ENCODE data around the gene IL27RA. TPM values are rescaled to one million over a fixed set of nuclear protein-coding genes. Genes with fewer than 3 reads are reported as not detected.

Gene IL27RA
- total and polyA plus RNA-seq, 2 of the 4 experiments (the other 2 are of a cell fraction) = 2.9 to 5.1 TPM

- no peak overlapping the region for H2AFZ ChIP-seq (replicated peaks; ENCODE audit: low read length, poor library complexity)
- no peak overlapping the region for H4K5ac ChIP-seq (ENCODE audit: low read depth, low read length)
- H2BK15ac ChIP-seq (ENCODE audit: low read depth, low read length) = no peak overlapping the region
- H3K14ac ChIP-seq (replicated peaks; ENCODE audit: low read depth, low read length) = no peak overlapping the region
- H2AK9ac ChIP-seq (replicated peaks; ENCODE audit: low read depth, low read length, poor library complexity) = no peak overlapping the region
- intact Hi-C loops (cut with micrococcal nuclease) (no loop called here), dilution Hi-C loops (cut with HindIII; ENCODE audit: low sequenced_read_pairs, unreplicated experiment) (no loop called here), in situ Hi-C loops (cut with MboI; ENCODE audit: low sequenced_read_pairs) (no loop called here)
- peaks cover 48% of the 10 kb centered on the region for H3K36me3 ChIP-seq (ENCODE audit: control insufficient read depth, insufficient read depth, low read length)
- H3K4me1 ChIP-seq (ENCODE audit: control insufficient read depth, insufficient read depth, low read length) = no peaks in the 10 kb centered on the region
- H2AK5ac ChIP-seq (ENCODE audit: low read depth, low read length) = no peak overlapping the region
- H4K8ac ChIP-seq (ENCODE audit: low read depth in 2 of 2, low read length in 2 of 2) = no peak overlapping the region
- H4K20me1 ChIP-seq (ENCODE audit: insufficient read depth, low read length) = no peaks in the 10 kb centered on the region
- H3K4ac ChIP-seq (ENCODE audit: low read depth, low read length) = no peak overlapping the region
- CTCF ChIA-PET = no interaction called here
- H3K27ac ChIP-seq (ENCODE audit: insufficient read depth, low read length) = no peak overlapping the region
- no peak overlapping the region for H3K9ac ChIP-seq (ENCODE audit: low read depth, low read length)
- DNase-seq = no peak
- 100% methylated on average over 1 of the region's 6 CpGs; no CpG with 5 or more reads in 1 of the 2 experiments for WGBS, 2 experiments (ENCODE audit: extremely low coverage in 2 of 2, insufficient read length in 1 of 2)
- no peaks in the 10 kb centered on the region for H3K27me3 ChIP-seq (ENCODE audit: control insufficient read depth, insufficient read depth, low read length)
- H3K9me1 ChIP-seq (ENCODE audit: insufficient read depth, low read length) = peaks cover 3% of the 10 kb centered on the region; the same call in 1 of the 2 replicates
- ATAC-seq (ENCODE audit: low read depth) = no peak
- no peak overlapping the region for H3K23ac ChIP-seq (ENCODE audit: low read depth, low read length)
- no peak overlapping the region for H3K4me2 ChIP-seq (ENCODE audit: low read depth, low read length)
- peaks cover 0 to 3% of the 10 kb centered on the region in 2 experiments; a peak in 1 of 4 replicates for H3K79me1 ChIP-seq (ENCODE audit: low read depth in 1 of 2, low read length in 2 of 2)
- H4K91ac ChIP-seq (ENCODE audit: insufficient read depth, low read depth, low read length) = no peak overlapping the region
- POLR2A ChIA-PET (ENCODE audit: unreplicated experiment) = no interaction called here
- TF ChIP-seq BHLHE40 (IDR thresholded peaks at IDR 0.05; ENCODE audit: low read depth, low read length) = no peak
- no peak for TF ChIP-seq CEBPB (IDR thresholded peaks at IDR 0.05; ENCODE audit: low read depth, low read length)
- no peak for TF ChIP-seq SMC3 (IDR thresholded peaks at IDR 0.05; ENCODE audit: low read depth, low read length)
- no peak for TF ChIP-seq RCOR1 (IDR thresholded peaks at IDR 0.05; ENCODE audit: insufficient replicate concordance, low read length)
- TF ChIP-seq, protein P1, sequence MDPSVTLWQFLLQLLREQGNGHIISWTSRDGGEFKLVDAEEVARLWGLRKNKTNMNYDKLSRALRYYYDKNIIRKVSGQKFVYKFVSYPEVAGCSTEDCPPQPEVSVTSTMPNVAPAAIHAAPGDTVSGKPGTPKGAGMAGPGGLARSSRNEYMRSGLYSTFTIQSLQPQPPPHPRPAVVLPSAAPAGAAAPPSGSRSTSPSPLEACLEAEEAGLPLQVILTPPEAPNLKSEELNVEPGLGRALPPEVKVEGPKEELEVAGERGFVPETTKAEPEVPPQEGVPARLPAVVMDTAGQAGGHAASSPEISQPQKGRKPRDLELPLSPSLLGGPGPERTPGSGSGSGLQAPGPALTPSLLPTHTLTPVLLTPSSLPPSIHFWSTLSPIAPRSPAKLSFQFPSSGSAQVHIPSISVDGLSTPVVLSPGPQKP (IDR thresholded peaks at IDR 0.05; ENCODE audit: borderline replicate concordance, low read depth, low read length) = no peak
- no peak for TF ChIP-seq MXI1 (IDR thresholded peaks at IDR 0.05; ENCODE audit: borderline replicate concordance, low read depth, low read length)
- no peak for TF ChIP-seq MAZ (IDR thresholded peaks at IDR 0.05; ENCODE audit: borderline replicate concordance, low read depth, low read length)
- TF ChIP-seq MAFK (IDR thresholded peaks at IDR 0.05; ENCODE audit: low read depth, low read length) = no peak
- no peak for TF ChIP-seq CTCF (conservative IDR thresholded peaks at IDR 0.05; ENCODE audit: low read depth, low read length)
- TF ChIP-seq USF2 (IDR thresholded peaks at IDR 0.05; ENCODE audit: low read depth, low read length) = no peak
- no peak for TF ChIP-seq FOS (IDR thresholded peaks at IDR 0.05; ENCODE audit: low read depth, low read length)
- no peak for TF ChIP-seq RAD21 (IDR thresholded peaks at IDR 0.05; ENCODE audit: low read length)
- no peak for TF ChIP-seq RFX5 (IDR thresholded peaks at IDR 0.05; ENCODE audit: low read depth, low read length)
- TF ChIP-seq CHD1 (IDR thresholded peaks at IDR 0.05; ENCODE audit: low read depth, low read length) = no peak
- no peak for TF ChIP-seq POLR2A (IDR thresholded peaks at IDR 0.05; ENCODE audit: low read depth, low read length)
- TF ChIP-seq NFE2L2 (IDR thresholded peaks at IDR 0.05; ENCODE audit: low read depth, low read length) = no peak
- H3K9me3 ChIP-seq (ENCODE audit: control insufficient read depth, insufficient read depth, low read length) = no peaks in the 10 kb centered on the region
- BruUV-seq (replicated peaks) = no TSS peak
- H3K4me3 ChIP-seq (ENCODE audit: insufficient read depth, low read depth, low read length) = no peak overlapping the region
- no peak overlapping the region for H2BK5ac ChIP-seq (ENCODE audit: low read depth, low read length, poor library complexity, severe bottlenecking)
- no peak overlapping the region for H3K56ac ChIP-seq (ENCODE audit: extremely low read depth, insufficient read depth, low read length)
- H2BK20ac ChIP-seq (ENCODE audit: low read depth, low read length) = no peak overlapping the region
- no peak overlapping the region for H3K18ac ChIP-seq (ENCODE audit: low read depth, low read length)
- no peak overlapping the region for H2BK120ac ChIP-seq (ENCODE audit: low read depth, low read length)
Observed at GRCh38 chr19:14101003-14101545, 69.5 kb downstream of the IL27RA start.

Data from IMR-90 (cell line).